ENCODE measurements around the gene SLC34A2.
"Not testable (repeated sequence)": the region's sequence is repeated elsewhere in the genome, so short reads cannot be mapped to it uniquely, and the experiment has no call there.

Gene SLC34A2

GRCh38 chr4:25661441-25661840, 5.8 kb downstream of the SLC34A2 start:
- DNase-seq (ENCODE audit: low spot score): not testable (repeated sequence)

- no peak for DNase-seq (ENCODE audit: low spot score)
These were observed 6.7 kb downstream of the SLC34A2 start for GRCh38 chr4:25662306-25662705.

GRCh38 chr4:25663781-25664180, 8.1 kb downstream of the SLC34A2 start:
- no peak for DNase-seq (ENCODE audit: low spot score)

GRCh38 chr4:25666031-25666630, 10.5 kb downstream of the SLC34A2 start:
- DNase-seq (ENCODE audit: low spot score): no peak

- DNase-seq (ENCODE audit: low spot score): no peak
These were observed 12.4 kb downstream of the SLC34A2 start for GRCh38 chr4:25667931-25668557.

GRCh38 chr4:25670991-25671390, 15.3 kb downstream of the SLC34A2 start:
- no peak for DNase-seq (ENCODE audit: low spot score)

GRCh38 chr4:25672756-25673155, 17.1 kb downstream of the SLC34A2 start:
- no peak for DNase-seq (ENCODE audit: low spot score)

- DNase-seq (ENCODE audit: low spot score): no peak
These were observed 18.7 kb downstream of the SLC34A2 start for GRCh38 chr4:25674386-25674785.

- DNase-seq (ENCODE audit: low spot score): no peak
These were observed 20.6 kb downstream of the SLC34A2 start for GRCh38 chr4:25676221-25676620.

GRCh38 chr4:25677157-25677556, 21.5 kb downstream of the SLC34A2 start:
- DNase-seq (ENCODE audit: low spot score): no peak

GRCh38 chr4:25677943-25678342, 22.3 kb downstream of the SLC34A2 start:
- DNase-seq (ENCODE audit: low spot score): peak; percentile 1

- no peak for DNase-seq (ENCODE audit: low spot score)
These were observed 32.1 kb downstream of the SLC34A2 start for GRCh38 chr4:25687773-25688172.

GRCh38 chr4:25694466-25694865, 38.8 kb downstream of the SLC34A2 start:
- no peak for DNase-seq (ENCODE audit: low spot score)

GRCh38 chr4:25696409-25696808, 40.8 kb downstream of the SLC34A2 start:
- DNase-seq (ENCODE audit: low spot score): no peak

- DNase-seq (ENCODE audit: low spot score): no peak
These were observed 41.9 kb downstream of the SLC34A2 start for GRCh38 chr4:25697516-25697915.

- DNase-seq (ENCODE audit: low spot score): no peak
These were observed 45.0 kb downstream of the SLC34A2 start for GRCh38 chr4:25700661-25701060.

- DNase-seq (ENCODE audit: low spot score): no peak
These were observed 47.2 kb downstream of the SLC34A2 start for GRCh38 chr4:25702848-25703247.

GRCh38 chr4:25703731-25704388, 48.2 kb downstream of the SLC34A2 start:
- no peak for DNase-seq (ENCODE audit: low spot score)

GRCh38 chr4:25704516-25704915, 48.9 kb downstream of the SLC34A2 start:
- no peak for DNase-seq (ENCODE audit: low spot score)

GRCh38 chr4:25710637-25711036, 55.0 kb downstream of the SLC34A2 start:
- DNase-seq (ENCODE audit: low spot score): no peak

GRCh38 chr4:25712611-25713010, 57.0 kb downstream of the SLC34A2 start:
- no peak for DNase-seq (ENCODE audit: low spot score)

GRCh38 chr4:25713812-25714211, 58.2 kb downstream of the SLC34A2 start:
- DNase-seq (ENCODE audit: low spot score): no peak

- no peak for DNase-seq (ENCODE audit: low spot score)
These were observed 67.3 kb downstream of the SLC34A2 start for GRCh38 chr4:25722964-25723363.

- no peak for DNase-seq (ENCODE audit: low spot score)
These were observed 67.8 kb downstream of the SLC34A2 start for GRCh38 chr4:25723409-25723808.

All from AG08396 (cell line).